GM19238 (cell line): ENCODE results near the gene RBM46.
"Not testable (repeated sequence)": the region's sequence is repeated elsewhere in the genome, so short reads cannot be mapped to it uniquely, and the experiment has no call there.

ENCODE experiments used
- DNase-seq: peaks from one replicate; pipeline ENCODE4 v3.0.0; 2011; ENCODE audit warnings: low spot score; ENCODE audit not compliant: insufficient read length

RBM46 gene

GRCh38 chr4:154836513-154836912, 55.4 kb downstream of the RBM46 start:
- no peak for DNase-seq

GRCh38 chr4:154838155-154838554, 57.1 kb downstream of the RBM46 start:
- DNase-seq, result no peak

- no peak for DNase-seq
These were observed 57.6 kb downstream of the RBM46 start for GRCh38 chr4:154838694-154839093.

GRCh38 chr4:154854362-154854761, 73.3 kb downstream of the RBM46 start:
- DNase-seq, result no peak

- DNase-seq, result no peak
These were observed 77.1 kb downstream of the RBM46 start for GRCh38 chr4:154858166-154858565.

GRCh38 chr4:154868414-154869194, 87.5 kb downstream of the RBM46 start:
- no peak for DNase-seq

GRCh38 chr4:154869301-154869700, 88.2 kb downstream of the RBM46 start:
- DNase-seq, result no peak

GRCh38 chr4:154872198-154872597, 91.1 kb downstream of the RBM46 start:
- no peak for DNase-seq

GRCh38 chr4:154874049-154874448, 93.0 kb downstream of the RBM46 start:
- not testable (repeated sequence) for DNase-seq

GRCh38 chr4:154877110-154877760, 96.2 kb downstream of the RBM46 start:
- DNase-seq, result no peak
